B cell (primary cell): ENCODE results near the gene SETD1A. TPM values are rescaled to one million over a fixed set of nuclear protein-coding genes. Genes with fewer than 3 reads are reported as not detected.

ENCODE experiments used
- ATAC-seq: fragments of 200-7000 bp; cut with Tn5 transposase; one replicate; pipeline ENCODE4 v1.10.0; 2021; ENCODE audit warnings: low read depth, mild to moderate bottlenecking, moderate number of reproducible peaks, moderate library complexity
- CTCF ChIA-PET: fragments of 350-600 bp; sonication (Branson Sonifier 250); formaldehyde crosslinking; loops from one replicate; lab custom pipeline; 2021; ENCODE audit warnings: antibody characterized with exemption, inconsistent platforms; lab: Charles Lee
- POLR2A ChIA-PET: fragments of 350-600 bp; sonication (Branson Sonifier 250); formaldehyde crosslinking; loops from one replicate; lab custom pipeline; 2021; ENCODE audit warnings: antibody characterized with exemption; lab: Charles Lee
- DNase-seq: peaks from one replicate; pipeline ENCODE4 v3.0.0; 2013
- H2AFZ ChIP-seq: 2 replicates; pipeline ENCODE4 v1.6.1; 2012; ENCODE audit warnings: mild to moderate bottlenecking, low read depth, low read length; ENCODE audit not compliant: insufficient read depth, poor library complexity, severe bottlenecking
- H3K27ac ChIP-seq, 2 donors: 1 replicate in 1 of 2; 2 replicates in 1 of 2; pipeline ENCODE4 v1.5.1; 2012 to 2013; ENCODE audit warnings: low read length in 2 of 2, mild to moderate bottlenecking in 2 of 2, moderate library complexity in 1 of 2
- H3K27me3 ChIP-seq, 4 experiments: fragments of 200-600 bp in 1 of 4; sonication (generic) in 1 of 4; replicated peaks in 1 of 4; 1 replicate in 2 of 4; 2 replicates in 2 of 4; pipeline versions ENCODE4 v1.6.1 to v1.7.0; 2013 to 2016; ENCODE audit warnings: low read length in 3 of 4, mild to moderate bottlenecking in 2 of 4, mixed read lengths in 1 of 4, moderate library complexity in 1 of 4; ENCODE audit not compliant: insufficient read depth in 4 of 4, control insufficient read depth in 3 of 4; ENCODE audit errors: control extremely low read depth in 1 of 4
- H3K36me3 ChIP-seq, 2 experiments: replicated peaks in 1 of 2; 1 replicate in 1 of 2; 2 replicates in 1 of 2; pipeline versions ENCODE4 v1.6.1 to v1.7.1; 2013; ENCODE audit warnings: low read length in 1 of 2; ENCODE audit not compliant: insufficient read depth in 2 of 2, control insufficient read depth in 1 of 2; ENCODE audit errors: control extremely low read depth in 1 of 2, extremely low read depth in 1 of 2
- H3K4me1 ChIP-seq, 2 donors: fragments of 200-600 bp in 1 of 2; sonication (generic) in 1 of 2; 1 replicate in 1 of 2; 2 replicates in 1 of 2; pipeline versions ENCODE4 v1.5.1 to v1.6.1; 2013 to 2017; ENCODE audit warnings: low read length in 2 of 2; ENCODE audit not compliant: control insufficient read depth in 2 of 2, insufficient read depth in 2 of 2
- H3K4me2 ChIP-seq: replicated peaks from 2 replicates; pipeline ENCODE3; 2012; ENCODE audit warnings: mild to moderate bottlenecking, low read depth, low read length; ENCODE audit not compliant: poor library complexity, severe bottlenecking
- H3K4me3 ChIP-seq, 5 experiments: fragments of 200-600 bp in 1 of 5; sonication (generic) in 1 of 5; 1 replicate in 3 of 5; 2 replicates in 2 of 5; pipeline versions ENCODE4 v1.5.1 to v1.7.0; 2011 to 2016; ENCODE audit warnings: low read length in 4 of 5, mild to moderate bottlenecking in 4 of 5, low read depth in 2 of 5, control low read depth in 1 of 5, moderate library complexity in 1 of 5; ENCODE audit not compliant: insufficient read depth in 1 of 5; ENCODE audit errors: control extremely low read depth in 1 of 5, extremely low read depth in 1 of 5
- H3K79me2 ChIP-seq: fragments of 200-600 bp; sonication (generic); one replicate; pipeline ENCODE4 v1.6.0; 2016; ENCODE audit warnings: low read length; ENCODE audit not compliant: control insufficient read depth, insufficient read depth
- H3K9ac ChIP-seq: fragments of 200-600 bp; sonication (generic); 2 replicates; pipeline ENCODE4 v1.6.1; 2017; ENCODE audit warnings: mild to moderate bottlenecking, low read length, moderate library complexity
- H3K9me3 ChIP-seq, 3 donors: one replicate each; pipeline versions ENCODE4 v1.6.1 to v1.7.1; 2013; ENCODE audit warnings: low read length in 2 of 3; ENCODE audit not compliant: control insufficient read depth in 2 of 3, insufficient read depth in 1 of 3; ENCODE audit errors: control extremely low read depth in 1 of 3
- H4K20me1 ChIP-seq: 2 replicates; pipeline ENCODE4 v1.6.0; 2012; ENCODE audit warnings: mild to moderate bottlenecking, low read length; ENCODE audit not compliant: insufficient read depth, control insufficient read depth, poor library complexity, severe bottlenecking
- H3K27ac Mint-ChIP-seq: one replicate; pipeline ENCODE4 v1.8.0; 2021; ENCODE audit warnings: mixed read lengths
- H3K27me3 Mint-ChIP-seq: one replicate; pipeline ENCODE4 v1.8.0; 2021; ENCODE audit warnings: mixed read lengths
- H3K4me1 Mint-ChIP-seq: one replicate; pipeline ENCODE4 v1.8.0; 2021; ENCODE audit warnings: mixed read lengths
- H3K4me3 Mint-ChIP-seq: one replicate; pipeline ENCODE4 v1.8.0; 2021; ENCODE audit warnings: mixed read lengths
- H3K9me3 Mint-ChIP-seq: one replicate; pipeline ENCODE4 v1.8.0; 2022; ENCODE audit warnings: mixed read lengths; ENCODE audit not compliant: insufficient read depth
- CTCF ChIP-seq: fragments of 200-600 bp; IDR thresholded peaks from one replicate; pipeline ENCODE4 v1.8.0; 2022; ENCODE audit warnings: antibody characterized with exemption, mild to moderate bottlenecking
- EZH2 ChIP-seq: IDR thresholded peaks from 2 replicates; pipeline ENCODE4 v1.6.1; 2012; ENCODE audit warnings: borderline replicate concordance, low read depth, mild to moderate bottlenecking, moderate library complexity, low read length; ENCODE audit not compliant: insufficient read depth, poor library complexity, severe bottlenecking
- WGBS: methylation state at CpG from one replicate; pipeline ENCODE4 v1.1.5; 2013; ENCODE audit warnings: missing lambda C conversion rate; ENCODE audit not compliant: insufficient coverage; 5-methylcytosine and 5-hydroxymethylcytosine counted together
- intact Hi-C: fragments of 100-400 bp; cut with micrococcal nuclease; formaldehyde crosslinking; loops from one replicate; pipeline ENCODE4 v1.10.0; 2022
- polyA plus RNA-seq: library from polyadenylated mRNA; depleted of rRNA; stranded (reverse); fragments of >200 nt; gene quantifications from 2 replicates; pipeline ENCODE4 v1.2.3, GENCODE V29; 2012
- total RNA-seq, 2 donors: library from RNA; stranded (reverse); fragments of 120-200 nt in 1 of 2; gene quantifications; 1 replicate in 1 of 2; 2 replicates in 1 of 2; pipeline versions ENCODE4 v1.2.3 to v1.2.4, GENCODE V29; 2013 to 2022

The SETD1A gene
- total and polyA plus RNA-seq, 2 donors (not counting 1 experiment from before 2014, with no cell fraction given), result 11.5 to 39.5 TPM

GRCh38 chr16:30926937-30927788, 30.4 kb upstream of the SETD1A start:
- intact Hi-C loops, result no loop called here
- ATAC-seq, result no peak
- Histone ChIP-seq H3K4me3 (no peak overlapping the region), H3K4me1 (peaks cover 0 to 11% of the 10 kb centered on the region in 2 donors), H3K9ac (no peak overlapping the region), H3K36me3 (peaks cover 0 to 14% of the 10 kb centered on the region in 2 experiments), H2AFZ (no peak overlapping the region), H3K79me2 (no peaks in the 10 kb centered on the region), H3K9me3 (no peaks in the 10 kb centered on the region), H3K27me3 (no peaks in the 10 kb centered on the region), H3K27ac (no peak overlapping the region), H3K4me2 (no peak overlapping the region), H4K20me1 (no peaks in the 10 kb centered on the region)
- peaks cover 13% of the 10 kb centered on the region for H3K4me1 Mint-ChIP-seq
- WGBS, result 95% methylated on average over 15 of the region's 22 CpGs
- ChIA-PET POLR2A (interaction anchor here (0.6 to 0.9 kb wide), 3 partner anchors 83 to 186 kb away, joined by 3 to 4 read pairs (median 4); no protein-coding TSS in a partner anchor), CTCF (interaction anchor here (2.3 to 5.0 kb wide), 2 partner anchors 15 to 23 kb away, joined by 4 to 23 read pairs; no protein-coding TSS in a partner anchor)
- no peak for DNase-seq
- no peaks in the 10 kb centered on the region for H3K27me3 Mint-ChIP-seq
- H3K9me3 Mint-ChIP-seq, result no peaks in the 10 kb centered on the region
- H3K4me3 Mint-ChIP-seq, result no peak overlapping the region
- no peak overlapping the region for H3K27ac Mint-ChIP-seq
- TF ChIP-seq CTCF (no peak), EZH2 (no peak)
